GM12892 (cell line): ENCODE measurements around the gene ASCL2.

ENCODE experiments used
- POLR2A ChIP-seq: IDR thresholded peaks from 2 replicates; pipeline ENCODE4 v1.6.1; 2011; ENCODE audit warnings: low read depth, low read length, control low read depth
- POLR2AphosphoS5 ChIP-seq: IDR thresholded peaks from 2 replicates; pipeline ENCODE4 v1.6.1; 2011; ENCODE audit warnings: low read depth, low read length, control low read depth
- TAF1 ChIP-seq: IDR thresholded peaks from 2 replicates; pipeline ENCODE4 v1.6.1; 2011; ENCODE audit warnings: low read depth, mild to moderate bottlenecking, control low read depth, low read length, borderline replicate concordance

DNA sequence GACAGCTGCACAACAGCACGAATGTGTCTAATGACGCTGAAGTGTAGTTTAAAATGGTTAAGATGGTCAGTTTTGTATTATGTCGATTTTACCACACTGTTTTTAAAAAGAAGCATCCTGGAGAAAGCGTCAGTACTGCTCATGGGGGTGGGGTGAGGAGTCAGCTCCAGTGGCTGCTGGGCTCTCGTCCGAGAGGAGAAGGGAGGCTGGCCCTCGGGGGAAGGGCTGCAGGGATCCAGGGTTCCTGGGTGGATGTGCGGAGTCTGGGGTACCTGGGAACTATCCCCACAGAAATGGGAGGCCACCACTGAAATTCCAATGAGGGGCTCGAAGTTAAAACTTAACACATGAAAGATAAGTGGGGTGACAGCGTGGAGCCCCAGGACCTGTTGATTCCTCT, 19.5 kb upstream of the ASCL2 start:
- TF ChIP-seq POLR2A, result no peak
- no peak for TF ChIP-seq POLR2AphosphoS5
- TF ChIP-seq TAF1, result no peak
